T1000 (cell line): ENCODE measurements around the gene EIF5.

Source experiments
- DNase-seq: peaks from one replicate; lab custom pipeline; 2025; ENCODE audit warnings: mixed read lengths; lab: John Stamatoyannopoulos, UW

Gene EIF5

DNA sequence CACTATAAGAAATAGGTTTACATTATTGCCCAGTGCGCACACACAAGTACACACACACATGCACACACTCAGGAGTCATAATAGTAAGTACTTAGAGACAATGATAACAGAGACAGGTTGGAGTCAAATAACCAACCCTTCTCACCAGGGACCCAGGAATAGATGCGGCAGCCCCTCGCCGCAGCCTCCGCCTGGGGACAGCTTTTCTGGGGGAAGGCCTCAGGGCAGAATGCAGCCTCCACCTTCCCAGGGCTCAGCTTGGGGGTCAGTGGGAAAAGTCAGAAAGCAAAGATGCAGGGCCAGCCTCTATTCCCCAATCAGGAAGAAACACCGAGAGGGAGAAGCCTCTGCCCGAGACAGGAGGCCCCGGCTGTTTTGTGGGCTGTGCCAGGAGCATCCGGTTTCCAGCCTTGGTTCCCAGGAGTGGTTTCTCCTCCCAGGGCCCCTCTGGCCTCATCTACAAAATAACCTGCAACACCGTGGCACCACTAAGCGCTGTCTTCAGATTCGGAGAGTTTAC is 23.4 kb upstream of the EIF5 start:
- no peak for DNase-seq

DNA sequence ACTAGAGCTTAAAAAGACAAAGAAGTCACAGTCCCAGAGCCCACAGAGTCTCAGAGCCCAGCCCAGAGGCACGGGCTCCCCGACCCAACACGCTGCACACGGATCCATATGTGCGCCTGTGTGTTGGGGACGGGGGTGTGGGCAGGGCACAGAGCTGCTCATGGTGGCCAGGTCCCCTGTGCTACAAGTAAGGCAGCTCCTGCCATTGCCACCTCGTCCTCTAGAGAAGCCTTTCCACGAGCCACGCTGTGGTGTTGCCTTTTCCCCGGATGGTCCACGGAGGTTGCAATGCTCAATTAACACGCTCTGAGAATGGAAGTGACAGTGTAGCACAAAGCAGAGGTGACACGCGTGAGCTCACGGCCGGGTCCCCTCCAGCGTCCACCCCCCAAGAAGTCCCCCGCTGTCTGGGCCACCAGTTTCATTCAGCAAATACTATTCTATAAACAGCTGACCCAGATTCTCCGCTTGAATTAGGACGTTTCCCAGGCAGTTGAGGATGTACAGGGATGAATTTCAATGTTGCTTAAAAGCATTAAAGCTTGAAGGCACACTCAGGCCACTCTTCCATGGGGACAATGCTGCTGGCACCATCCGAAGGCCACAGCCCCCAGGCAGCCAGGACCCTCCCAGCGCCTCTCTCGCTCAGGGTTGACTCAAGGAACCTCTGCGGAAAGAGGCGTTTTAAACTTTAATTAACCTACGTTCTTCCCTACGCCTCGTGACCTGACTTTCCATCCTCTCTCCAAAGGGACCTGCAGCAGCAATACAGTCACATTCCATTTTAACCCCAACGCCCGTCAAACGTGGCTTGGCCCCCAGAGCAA is 22.7 kb upstream of the EIF5 start:
- DNase-seq, result no peak

DNA sequence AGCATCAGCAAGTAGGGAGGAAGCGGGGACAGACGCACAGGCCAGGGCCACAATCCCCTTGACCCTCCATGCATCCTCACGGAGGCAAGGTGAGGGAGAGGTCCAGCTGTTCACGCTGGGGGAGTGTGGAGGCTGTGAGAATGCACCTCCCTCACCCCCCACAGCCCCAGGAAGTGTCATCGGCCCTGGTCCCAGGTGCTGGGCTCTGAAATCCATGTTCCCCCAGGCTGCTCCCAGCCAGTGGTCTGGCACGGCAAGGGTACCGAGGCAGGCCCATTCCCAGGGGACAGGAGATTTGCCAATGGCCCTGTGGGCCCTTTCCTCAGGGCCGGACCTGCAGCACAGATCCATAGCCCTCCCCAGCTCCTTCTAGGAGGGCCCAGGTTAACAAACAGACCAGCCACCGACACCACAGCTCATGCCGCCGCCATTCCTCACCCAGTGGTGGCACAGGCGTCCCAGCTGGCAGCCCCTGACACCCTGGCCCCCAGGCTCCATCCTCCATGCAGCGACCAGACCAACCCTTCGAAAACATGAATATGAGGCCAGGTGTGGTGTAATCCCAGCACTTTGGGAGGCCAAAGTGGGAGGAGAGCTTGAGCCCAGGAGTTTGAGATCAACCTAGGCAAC is 21.9 kb upstream of the EIF5 start:
- no peak for DNase-seq

DNA sequence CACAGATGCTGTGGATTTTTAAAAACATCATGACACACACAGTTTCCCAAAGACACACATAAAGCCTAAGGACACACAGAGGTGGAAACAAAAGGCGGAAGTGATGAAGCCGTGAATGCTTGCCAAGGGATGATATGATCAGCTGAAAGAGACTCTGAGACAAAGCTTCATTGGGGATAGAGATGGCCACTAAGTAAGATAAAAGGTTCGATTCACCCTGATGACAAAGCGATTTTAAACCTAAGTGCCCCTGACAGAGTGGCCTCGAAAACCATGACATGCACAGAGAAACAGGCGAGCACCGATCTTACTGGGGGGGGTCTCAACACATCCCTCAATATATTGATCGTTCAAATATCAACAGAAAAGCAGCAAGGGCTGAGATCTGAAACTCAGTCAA is 20.3 kb upstream of the EIF5 start:
- no peak for DNase-seq

DNA sequence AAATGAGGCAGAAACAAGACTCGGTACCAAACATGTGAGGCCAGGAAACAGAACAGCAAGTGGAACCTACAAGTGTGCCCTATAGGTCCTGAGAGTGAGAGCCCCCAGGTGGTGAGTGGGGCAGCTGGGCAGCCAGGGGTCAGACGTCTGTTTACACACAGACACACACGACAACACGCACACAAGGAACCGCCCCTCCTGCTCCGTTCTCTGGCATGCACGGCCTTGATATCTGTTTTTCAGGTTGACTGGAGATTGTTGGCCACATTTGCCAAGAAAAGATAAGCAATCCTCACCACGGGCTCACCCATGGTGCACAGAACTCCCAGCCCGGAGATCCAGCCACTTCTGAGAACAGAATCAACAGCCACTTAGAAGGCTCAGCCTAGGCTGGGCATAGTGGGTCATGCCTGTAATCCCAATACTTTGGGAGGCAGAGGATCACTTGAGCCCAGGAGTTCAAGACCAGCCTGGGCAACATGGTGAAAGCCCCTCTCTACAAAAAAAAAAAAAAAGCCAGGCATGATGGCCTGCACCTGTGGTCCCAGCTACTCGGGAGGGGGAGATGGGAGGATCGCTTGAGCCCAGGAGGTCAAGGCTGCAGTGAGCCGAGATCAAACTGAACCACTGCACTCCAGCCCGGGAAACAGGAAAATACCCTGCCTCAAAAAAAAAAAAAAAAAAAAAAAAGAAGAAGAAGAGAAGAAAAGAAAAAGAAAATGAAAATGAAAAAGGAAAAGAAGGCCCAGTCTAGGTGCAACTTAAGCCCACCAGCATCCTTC is 19.4 kb upstream of the EIF5 start:
- no peak for DNase-seq

DNA sequence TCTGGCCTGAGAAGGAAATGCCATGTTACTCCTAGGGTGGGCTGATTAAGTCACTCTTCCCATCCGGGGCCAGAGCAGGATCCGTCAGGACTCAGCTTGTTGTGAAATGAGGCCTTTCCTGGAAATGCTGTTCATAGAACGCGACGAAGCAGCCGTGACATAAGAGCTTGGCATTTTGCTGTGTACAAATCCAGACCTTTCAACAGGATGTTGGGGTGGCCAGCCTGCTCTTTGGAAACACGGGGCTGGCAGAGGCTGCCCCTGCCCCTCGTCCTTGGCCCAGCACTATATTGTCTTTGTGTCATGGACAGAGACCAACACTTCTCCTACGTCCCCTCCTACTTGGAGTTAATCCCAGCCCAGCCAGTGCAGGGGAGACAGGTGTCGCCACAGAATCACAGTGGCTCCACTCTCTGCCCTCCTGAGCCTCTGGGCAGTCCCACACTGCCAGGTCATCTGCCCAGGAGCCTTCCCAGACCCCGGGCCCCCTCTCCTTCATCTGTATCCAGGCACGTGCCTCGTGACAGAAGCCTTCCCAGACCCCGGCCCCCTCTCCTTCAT is 18.6 kb upstream of the EIF5 start:
- DNase-seq, result no peak

DNA sequence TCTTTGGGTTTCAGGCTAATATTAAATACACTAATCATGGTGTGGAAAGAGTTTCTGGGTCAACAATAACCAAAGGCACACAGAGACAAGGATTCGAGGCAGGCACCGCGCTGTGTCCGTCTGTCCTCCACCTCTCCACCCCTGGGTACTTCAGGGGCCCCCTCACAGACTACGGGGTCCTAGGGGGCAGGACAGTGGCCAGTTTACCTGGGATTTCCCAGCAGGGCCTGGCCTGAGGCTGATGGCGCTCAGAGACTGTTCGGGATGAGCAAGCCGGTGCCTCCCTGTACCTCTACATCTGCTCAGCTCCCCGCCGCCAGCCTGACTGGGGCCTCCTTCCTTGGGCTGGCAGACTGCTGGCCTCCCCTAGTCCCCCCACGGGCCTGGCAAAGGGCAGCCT is 18.1 kb upstream of the EIF5 start:
- no peak for DNase-seq

DNA sequence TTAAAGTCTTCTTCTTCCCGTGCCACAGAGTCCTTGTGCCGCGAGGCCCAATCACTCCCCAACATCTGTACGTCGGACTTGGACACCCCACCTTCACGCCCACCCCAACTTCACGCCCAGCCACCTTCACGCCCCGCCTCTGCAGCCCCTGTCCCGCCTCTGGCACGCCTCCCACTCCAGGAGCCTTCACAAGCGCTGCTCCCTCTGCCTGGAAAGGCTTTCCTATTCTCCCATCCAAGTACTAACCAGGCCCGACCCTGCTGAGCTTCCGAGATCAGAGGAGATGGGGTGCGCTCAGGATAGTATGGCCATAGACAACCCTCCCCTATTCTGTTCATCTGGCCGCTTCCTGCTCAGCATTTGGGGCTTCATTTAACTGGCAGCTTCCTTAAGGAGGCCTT is 17.3 kb upstream of the EIF5 start:
- no peak for DNase-seq

DNA sequence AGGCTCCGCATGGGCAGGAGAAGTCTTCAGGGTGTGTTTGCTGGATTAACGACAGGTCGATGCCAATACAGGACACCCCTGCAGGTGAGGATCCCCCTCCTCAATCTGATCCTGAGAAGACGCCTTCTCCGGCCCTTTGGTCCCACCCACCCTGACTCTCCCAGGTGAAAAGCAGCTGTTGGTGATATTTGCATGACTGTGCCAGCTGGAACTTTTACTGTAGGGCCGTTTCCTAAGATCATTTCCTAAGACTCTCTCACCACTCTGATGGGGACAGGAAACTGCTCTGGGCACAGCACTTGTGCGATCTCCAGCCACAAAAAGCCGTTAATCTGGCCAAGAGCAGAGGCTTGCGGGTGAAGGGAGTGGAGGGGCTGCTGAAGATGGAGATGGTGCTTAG is 16.8 kb upstream of the EIF5 start:
- no peak for DNase-seq

DNA sequence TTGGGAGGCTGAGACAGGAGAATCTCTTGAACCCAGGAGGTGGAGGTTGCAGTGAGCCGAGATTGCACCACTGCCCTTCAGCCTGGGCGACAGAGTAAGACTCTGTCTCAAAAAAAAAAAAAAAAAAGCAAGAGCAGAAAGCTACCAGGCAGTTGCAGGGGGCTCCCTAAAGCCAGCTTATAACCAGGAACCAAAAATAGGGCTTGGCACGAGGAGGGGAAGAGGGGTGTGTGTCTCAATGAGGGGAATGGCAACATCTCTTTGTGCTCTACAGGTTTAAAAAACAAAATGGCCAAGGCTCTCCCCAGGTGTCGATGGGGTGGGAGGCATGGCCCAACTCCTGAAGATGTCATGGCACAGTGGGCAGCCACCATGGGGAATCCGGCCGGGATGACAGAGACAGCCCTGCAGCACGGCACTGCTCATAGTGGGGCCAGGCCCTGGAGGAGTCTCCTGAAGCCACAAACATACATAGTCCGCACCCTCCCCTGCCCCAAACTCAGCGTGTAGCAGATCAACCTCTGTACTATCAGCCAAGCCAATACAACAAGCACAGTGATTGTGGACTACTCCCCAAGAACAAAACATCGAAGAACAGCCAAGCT is 16.0 kb upstream of the EIF5 start:
- no peak for DNase-seq

DNA sequence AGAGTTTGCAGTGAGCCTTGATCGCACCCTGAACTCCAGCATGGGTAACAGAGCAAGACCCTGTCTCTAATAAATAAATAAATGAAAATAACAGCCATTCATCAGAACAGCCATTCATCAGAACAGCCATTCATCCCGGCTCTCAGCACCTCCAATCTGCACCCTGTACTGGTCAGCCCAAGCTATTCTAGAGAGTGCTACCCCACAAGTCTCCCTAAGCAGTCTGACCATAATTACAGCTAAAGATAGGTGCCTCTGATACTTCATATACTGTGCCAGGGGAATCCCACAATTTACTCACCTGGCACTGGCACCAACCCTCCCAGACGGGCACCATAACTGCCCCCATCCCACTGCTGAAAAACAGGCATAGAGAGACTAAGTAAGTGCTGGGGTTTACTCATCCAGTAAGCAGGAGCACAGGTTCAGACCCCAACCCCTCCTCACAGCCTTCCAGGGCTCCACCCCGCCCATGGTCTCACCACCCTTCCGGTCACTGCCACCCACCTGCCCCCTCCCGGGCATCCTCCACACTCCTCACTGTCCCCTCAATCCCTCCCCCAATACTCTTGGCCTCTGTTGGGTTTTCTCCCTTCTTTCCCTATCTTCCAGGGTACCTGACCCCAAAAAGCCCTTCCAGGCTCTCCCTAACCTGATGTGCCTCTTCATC is 15.2 kb upstream of the EIF5 start:
- no peak for DNase-seq

DNA sequence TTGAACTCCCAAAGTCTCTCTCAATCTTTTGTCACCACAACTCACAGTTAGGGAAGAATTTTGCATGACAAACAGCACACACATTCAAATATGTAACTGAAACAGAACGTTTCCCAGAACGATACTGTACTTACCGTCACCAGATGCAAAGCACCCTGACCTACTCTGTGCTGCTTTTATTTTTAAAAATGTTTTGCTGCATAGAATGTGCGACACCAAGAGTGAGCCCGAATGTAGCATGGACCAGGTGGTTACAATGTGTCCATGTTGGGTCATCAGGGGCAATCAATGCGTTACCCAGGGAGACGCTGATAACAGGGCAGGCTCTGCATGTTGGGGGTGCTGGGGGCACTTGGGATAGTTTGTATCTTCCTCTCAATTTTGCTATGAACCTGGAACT is 14.6 kb upstream of the EIF5 start:
- no peak for DNase-seq

DNA sequence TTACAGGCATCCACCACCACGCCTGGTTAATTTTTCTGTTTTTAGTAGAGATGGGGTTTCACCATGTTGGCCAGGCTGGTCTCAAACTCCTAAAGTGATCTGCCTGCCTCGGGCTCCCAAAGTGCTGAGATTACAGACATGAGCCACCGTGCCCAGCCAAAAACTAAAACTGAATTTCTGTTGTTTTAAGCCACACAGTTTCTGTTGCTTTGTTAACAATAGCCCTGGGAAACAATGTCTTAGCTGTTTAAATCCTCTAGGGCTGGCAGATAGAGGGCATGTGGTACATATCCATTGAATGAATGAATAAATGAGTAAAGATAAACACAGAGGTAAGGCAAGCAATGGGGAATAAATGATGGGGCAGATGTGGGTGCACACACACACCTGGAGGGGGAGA is 8.0 kb upstream of the EIF5 start:
- DNase-seq, result no peak

DNA sequence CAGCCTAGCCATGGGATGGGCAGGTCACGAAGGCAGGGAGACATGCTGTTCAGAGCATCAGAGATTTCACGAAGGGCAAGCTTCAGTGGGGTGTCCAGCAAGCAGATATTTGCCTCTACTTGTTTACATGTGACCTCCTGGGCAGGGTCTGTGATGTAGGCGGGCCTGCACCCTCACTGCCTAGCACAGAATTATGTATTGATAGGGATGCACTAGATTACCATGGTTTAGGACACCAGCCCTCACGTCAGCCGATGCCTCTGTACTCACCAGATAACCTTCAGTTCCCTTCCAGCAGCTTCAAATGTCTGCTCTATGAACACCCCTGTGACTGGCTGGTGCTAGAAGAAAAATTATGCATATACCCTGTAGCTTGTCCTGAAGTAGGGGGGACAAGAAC is 5.1 kb upstream of the EIF5 start:
- DNase-seq, result no peak

DNA sequence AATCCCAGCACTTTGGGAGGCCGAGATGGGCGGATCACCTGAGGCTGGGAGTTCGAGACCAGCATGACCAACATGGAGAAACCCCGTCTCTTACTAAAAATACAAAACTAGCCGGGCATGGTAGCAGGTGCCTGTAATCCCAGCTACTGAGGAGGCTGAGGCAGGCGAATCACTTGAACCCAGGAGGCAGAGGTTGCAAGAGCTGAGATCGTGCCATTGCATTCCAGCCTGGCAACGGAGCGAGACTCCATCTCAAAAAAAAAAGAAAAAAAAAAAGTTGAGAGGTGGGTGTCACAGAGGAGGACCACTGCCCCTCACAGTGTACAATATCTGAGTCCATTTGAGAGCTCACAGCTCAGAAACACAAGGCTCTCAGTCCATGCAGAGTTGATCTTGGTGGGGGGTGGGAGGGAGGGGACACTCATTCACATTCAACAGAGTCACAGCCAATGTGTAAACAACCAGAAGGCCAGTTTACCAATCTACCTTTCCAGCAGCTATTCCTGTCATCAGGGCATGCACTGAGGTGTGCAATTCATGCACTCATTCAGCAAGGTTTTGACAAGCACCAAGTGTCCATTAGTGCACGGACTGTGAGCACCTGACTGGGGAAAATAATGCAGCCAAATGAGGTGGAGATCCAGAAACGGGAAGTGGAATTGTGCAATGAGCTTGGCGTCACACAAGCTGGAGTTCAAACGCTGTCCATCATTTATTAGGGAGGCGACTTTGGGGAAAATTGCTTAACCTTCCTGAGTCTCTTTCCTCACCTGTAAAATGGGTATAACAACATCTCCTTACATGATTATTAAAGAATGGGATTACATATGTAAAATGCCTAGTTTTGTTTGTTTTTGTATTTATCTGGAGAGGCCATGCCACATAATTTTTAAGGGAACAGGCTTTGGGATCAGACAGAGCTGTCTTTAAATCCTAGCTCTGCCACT is 4.4 kb upstream of the EIF5 start:
- no peak for DNase-seq

DNA sequence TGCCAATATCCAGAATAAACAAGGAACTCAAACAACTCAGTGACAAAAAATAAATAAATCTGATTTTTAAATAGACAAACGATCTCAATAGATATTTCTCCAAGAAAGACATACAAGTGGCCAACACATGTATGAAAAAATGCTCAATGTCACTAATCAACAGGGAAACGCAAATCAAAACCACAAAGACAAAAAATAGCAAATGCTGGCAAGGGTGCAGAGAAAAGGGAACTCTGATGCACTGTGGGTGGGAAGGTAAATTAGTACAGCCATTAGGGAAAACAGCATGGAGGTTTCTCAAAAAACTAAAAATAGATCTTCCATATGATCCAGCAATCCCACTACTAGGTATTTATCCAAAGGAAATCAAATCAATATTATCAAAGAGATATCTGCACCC is 3.5 kb upstream of the EIF5 start:
- no peak for DNase-seq

DNA sequence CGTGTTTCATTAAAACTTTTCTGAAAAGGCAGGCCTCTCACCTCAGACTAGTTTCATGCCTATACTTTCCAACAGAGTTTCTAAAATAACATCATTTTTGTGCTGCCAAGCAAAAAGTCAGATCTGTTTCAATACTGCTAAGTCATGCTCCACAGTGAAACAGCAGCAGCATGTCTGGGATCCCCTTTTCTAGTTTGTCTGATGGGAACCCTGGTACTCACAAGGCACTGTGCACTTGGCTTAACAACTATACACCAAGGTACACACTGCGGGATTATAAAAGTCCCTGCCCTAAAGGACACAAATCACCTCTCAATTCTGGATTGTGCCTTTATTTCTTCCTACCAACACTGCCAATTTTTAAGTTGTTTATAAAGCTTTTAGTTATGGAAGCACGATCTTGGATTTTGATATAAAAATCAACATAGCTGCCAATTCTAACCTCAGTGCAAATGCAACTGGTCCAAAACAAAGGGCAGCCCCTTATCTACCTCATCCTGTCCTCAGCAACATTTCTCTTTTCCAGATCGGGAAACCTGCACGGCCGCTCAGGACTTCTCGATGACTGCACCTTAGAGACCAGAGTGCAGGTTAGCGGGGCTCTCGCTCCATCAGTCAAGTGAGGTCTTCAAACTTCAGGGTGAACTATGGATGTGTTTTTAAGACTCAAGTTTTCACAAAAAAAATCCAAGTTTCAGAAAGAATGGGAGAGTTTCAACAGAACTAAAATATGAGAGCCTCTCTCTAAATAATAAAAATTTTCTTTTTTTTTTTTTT is 1.7 kb upstream of the EIF5 start:
- DNase-seq, result no peak

DNA sequence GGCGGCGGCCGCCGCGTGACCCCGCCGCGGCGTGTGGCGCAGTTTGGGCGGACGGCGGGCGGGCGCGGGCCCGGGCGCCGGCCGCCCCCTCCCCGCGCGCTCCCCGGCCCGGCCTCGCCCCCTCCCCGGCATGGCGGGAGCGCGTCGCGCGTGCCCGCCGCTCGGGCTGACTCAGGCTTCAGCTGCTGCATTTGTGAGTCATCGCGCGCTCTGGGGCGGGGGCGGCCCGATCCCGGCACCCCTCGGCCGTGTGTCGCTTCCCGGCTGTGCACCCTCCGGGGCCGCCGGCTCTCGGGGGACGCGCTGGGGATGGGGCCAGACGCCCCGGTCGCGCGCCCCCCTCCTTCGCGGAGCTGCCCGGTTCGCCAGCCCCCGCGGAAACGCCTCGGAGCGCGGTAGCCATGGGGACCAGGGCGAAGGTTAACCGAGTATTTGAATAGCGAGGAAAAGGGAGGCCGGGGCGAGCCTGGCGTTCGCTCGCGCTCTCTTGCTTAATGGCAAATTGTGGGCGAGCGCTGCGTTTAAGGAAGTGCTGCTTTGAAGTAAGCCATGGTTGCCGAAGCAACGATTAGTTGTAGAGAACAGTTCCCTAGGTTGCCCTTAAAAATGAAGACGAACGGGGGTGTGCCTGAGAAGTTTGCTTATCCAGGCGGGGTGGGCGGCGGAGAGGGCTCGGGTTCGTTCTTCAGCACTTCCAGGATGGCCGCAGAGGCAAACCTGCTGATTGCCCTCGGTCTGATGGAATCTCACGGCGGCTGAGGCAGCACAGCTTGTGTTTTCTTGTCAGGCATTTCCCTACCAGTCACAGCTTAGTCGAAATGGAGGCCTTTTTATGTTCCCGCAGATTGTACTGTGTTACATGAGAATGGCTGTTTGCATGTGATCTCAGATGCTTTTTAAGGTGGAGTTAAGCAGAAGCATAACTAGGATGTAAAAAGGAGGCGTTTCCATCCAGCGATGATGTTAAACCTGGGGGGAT is 896 bp downstream of the EIF5 start:
- DNase-seq, result peak; percentile 36
